ENCODE results near the gene OVOL2. TPM values are rescaled to one million over a fixed set of nuclear protein-coding genes. Genes with fewer than 3 reads are reported as not detected.
A peak's percentile ranks its signal among the peaks of the same experiment; 100 is the strongest.

Gene OVOL2
- total RNA-seq, 3 donors from 2014 or later = 21.0 to 34.1 TPM; not detected in 1

- peak in 1 of 2 donors; percentile 55 for DNase-seq (ENCODE audit: low spot score in 2 of 2)
- intact Hi-C loops (cut with DNase I; ENCODE audit: low total_unique reads) = no loop called here
- Histone ChIP-seq H3K27me3 (peaks cover 0 to 20% of the 10 kb centered on the region in 2 donors), H3K9me3 (no peaks in the 10 kb centered on the region), H3K4me3 (peak overlapping the region in 2 of 3 donors; percentile 74 to 82), H3K4me1 (peaks cover 0 to 6% of the 10 kb centered on the region in 2 donors), H3K36me3 (no peaks in the 10 kb centered on the region), H3K27ac (peak overlapping the region; percentile 81)
- TF ChIP-seq POLR2AphosphoS5 (IDR thresholded peaks at IDR 0.05) (no peak), POLR2A (IDR thresholded peaks at IDR 0.05) (no peak)
- TF ChIP-seq, protein P1, sequence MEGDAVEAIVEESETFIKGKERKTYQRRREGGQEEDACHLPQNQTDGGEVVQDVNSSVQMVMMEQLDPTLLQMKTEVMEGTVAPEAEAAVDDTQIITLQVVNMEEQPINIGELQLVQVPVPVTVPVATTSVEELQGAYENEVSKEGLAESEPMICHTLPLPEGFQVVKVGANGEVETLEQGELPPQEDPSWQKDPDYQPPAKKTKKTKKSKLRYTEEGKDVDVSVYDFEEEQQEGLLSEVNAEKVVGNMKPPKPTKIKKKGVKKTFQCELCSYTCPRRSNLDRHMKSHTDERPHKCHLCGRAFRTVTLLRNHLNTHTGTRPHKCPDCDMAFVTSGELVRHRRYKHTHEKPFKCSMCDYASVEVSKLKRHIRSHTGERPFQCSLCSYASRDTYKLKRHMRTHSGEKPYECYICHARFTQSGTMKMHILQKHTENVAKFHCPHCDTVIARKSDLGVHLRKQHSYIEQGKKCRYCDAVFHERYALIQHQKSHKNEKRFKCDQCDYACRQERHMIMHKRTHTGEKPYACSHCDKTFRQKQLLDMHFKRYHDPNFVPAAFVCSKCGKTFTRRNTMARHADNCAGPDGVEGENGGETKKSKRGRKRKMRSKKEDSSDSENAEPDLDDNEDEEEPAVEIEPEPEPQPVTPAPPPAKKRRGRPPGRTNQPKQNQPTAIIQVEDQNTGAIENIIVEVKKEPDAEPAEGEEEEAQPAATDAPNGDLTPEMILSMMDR (IDR thresholded peaks at IDR 0.05) = no peak
Observed at GRCh38 chr20:18057994-18058349, 256 bp upstream of the OVOL2 start.

GRCh38 chr20:18056174-18057100 lies 1.3 kb downstream of the OVOL2 start:
- no peaks in the 10 kb centered on the region for H3K9me3 ChIP-seq
- no peak for TF ChIP-seq POLR2AphosphoS5 (IDR thresholded peaks at IDR 0.05)
- no peak for TF ChIP-seq POLR2A (IDR thresholded peaks at IDR 0.05)
- TF ChIP-seq, protein P1 (IDR thresholded peaks at IDR 0.05) = no peak
- H3K4me3 ChIP-seq = peak overlapping the region; percentile 34 to 82 (median 74)
- H3K27ac ChIP-seq = peak overlapping the region; percentile 81
- no peak for DNase-seq (ENCODE audit: low spot score in 2 of 2)
- H3K27me3 ChIP-seq = peaks cover 0 to 16% of the 10 kb centered on the region in 2 donors
- peaks cover 0 to 6% of the 10 kb centered on the region in 2 donors for H3K4me1 ChIP-seq
- no peaks in the 10 kb centered on the region for H3K36me3 ChIP-seq
- intact Hi-C loops (cut with DNase I; ENCODE audit: low total_unique reads) = no loop called here

- Histone ChIP-seq H3K27me3 (peaks cover 0 to 16% of the 10 kb centered on the region in 2 donors), H3K27ac (no peak overlapping the region), H3K4me1 (peaks cover 0 to 6% of the 10 kb centered on the region in 2 donors), H3K9me3 (no peaks in the 10 kb centered on the region), H3K4me3 (peak overlapping the region in 1 of 3 donors; percentile 74), H3K36me3 (no peaks in the 10 kb centered on the region)
- DNase-seq (ENCODE audit: low spot score in 2 of 2) = no peak
- intact Hi-C loops (cut with DNase I; ENCODE audit: low total_unique reads) = no loop called here
- TF ChIP-seq, protein P1 (IDR thresholded peaks at IDR 0.05) = no peak
- no peak for TF ChIP-seq POLR2A (IDR thresholded peaks at IDR 0.05)
- TF ChIP-seq POLR2AphosphoS5 (IDR thresholded peaks at IDR 0.05) = no peak
Observed at GRCh38 chr20:18055261-18055660, 2.5 kb downstream of the OVOL2 start.

DNA sequence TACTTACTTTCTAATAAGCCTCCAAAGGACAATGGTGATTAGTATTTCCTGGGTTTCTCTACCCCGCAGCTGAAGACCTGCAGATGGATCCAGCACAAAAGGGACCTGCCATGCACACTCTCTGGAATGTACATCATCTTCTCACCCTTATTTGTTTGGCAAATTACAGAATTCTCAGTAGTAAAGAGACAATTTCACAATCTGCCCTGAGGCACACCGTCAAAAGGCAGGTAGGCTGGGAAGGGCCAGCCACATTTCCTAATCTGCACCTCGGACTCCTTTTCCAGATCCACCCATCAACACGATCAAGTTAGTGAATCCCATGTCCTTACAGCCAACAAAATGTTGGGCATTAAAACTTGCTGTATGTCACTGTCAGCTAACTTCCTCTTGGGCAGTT lies 4.9 kb downstream of the OVOL2 start:
- no peak overlapping the region for H3K4me3 ChIP-seq
- no peak for DNase-seq (ENCODE audit: low spot score in 2 of 2)
- peaks cover 0 to 6% of the 10 kb centered on the region in 2 donors for H3K4me1 ChIP-seq
- TF ChIP-seq, protein P1 (IDR thresholded peaks at IDR 0.05) = no peak
- TF ChIP-seq POLR2A (IDR thresholded peaks at IDR 0.05) = no peak
- no peak for TF ChIP-seq POLR2AphosphoS5 (IDR thresholded peaks at IDR 0.05)
- no peaks in the 10 kb centered on the region for H3K36me3 ChIP-seq
- peak overlapping the region; percentile 15 to 41 for H3K27ac ChIP-seq
- no peaks in the 10 kb centered on the region for H3K9me3 ChIP-seq
- peaks cover 0 to 11% of the 10 kb centered on the region in 2 donors for H3K27me3 ChIP-seq
- intact Hi-C loops (cut with DNase I; ENCODE audit: low total_unique reads) = no loop called here

GRCh38 chr20:18050628-18051027 lies 7.1 kb downstream of the OVOL2 start:
- no peak overlapping the region for H3K4me3 ChIP-seq
- intact Hi-C loops (cut with DNase I; ENCODE audit: low total_unique reads) = no loop called here
- no peaks in the 10 kb centered on the region for H3K9me3 ChIP-seq
- H3K36me3 ChIP-seq = no peaks in the 10 kb centered on the region
- peaks cover 0 to 5% of the 10 kb centered on the region in 2 donors for H3K4me1 ChIP-seq
- TF ChIP-seq POLR2A (IDR thresholded peaks at IDR 0.05) (no peak), POLR2AphosphoS5 (IDR thresholded peaks at IDR 0.05) (no peak)
- TF ChIP-seq, protein P1 (IDR thresholded peaks at IDR 0.05) = no peak
- no peak for DNase-seq (ENCODE audit: low spot score in 2 of 2)
- no peak overlapping the region for H3K27ac ChIP-seq
- H3K27me3 ChIP-seq = peaks cover 0 to 3% of the 10 kb centered on the region in 2 donors
